ENCODE measurements around the gene MAP2K3.

GRCh38 chr17:21294321-21295035 lies 10.0 kb downstream of the MAP2K3 start:
- TF ChIP-seq POLR2A (IDR thresholded peaks at IDR 0.05; ENCODE audit: low read depth, low read length) (no peak), POLR2AphosphoS5 (IDR thresholded peaks at IDR 0.05; ENCODE audit: low read depth, low read length) (no peak)

Data from GM12891 (cell line).